Mesendoderm (in vitro differentiated cells): ENCODE measurements around the gene DNAH10.

ENCODE experiments used
- DNase-seq: peaks from one replicate; pipeline ENCODE4 v3.0.0; 2013
- H2AK5ac ChIP-seq: 2 replicates; pipeline ENCODE4 v1.6.1; 2013; ENCODE audit warnings: low read length, inconsistent platforms
- H2BK120ac ChIP-seq: 2 replicates; pipeline ENCODE4 v1.6.1; 2013; ENCODE audit warnings: low read depth, mild to moderate bottlenecking, low read length, moderate library complexity, mixed read lengths
- H2BK15ac ChIP-seq: replicated peaks from 2 replicates; pipeline ENCODE4 v1.6.1; 2013; ENCODE audit warnings: low read depth, mild to moderate bottlenecking, moderate library complexity
- H2BK5ac ChIP-seq: 2 replicates; pipeline ENCODE4 v1.6.1; 2013; ENCODE audit warnings: low read length, inconsistent platforms
- H3K18ac ChIP-seq: 2 replicates; pipeline ENCODE4 v1.6.1; 2013; ENCODE audit warnings: mild to moderate bottlenecking, low read length, mixed read lengths
- H3K23ac ChIP-seq: one replicate; pipeline ENCODE4 v1.6.1; 2013; ENCODE audit warnings: low read length
- H3K27ac ChIP-seq: 2 replicates; pipeline ENCODE4 v1.5.1; 2013; ENCODE audit warnings: low read depth, mild to moderate bottlenecking, inconsistent platforms, low read length, moderate library complexity
- H3K27me3 ChIP-seq: 2 replicates; pipeline ENCODE4 v1.6.1; 2013; ENCODE audit warnings: low read length, control low read depth, mild to moderate bottlenecking, inconsistent platforms; ENCODE audit not compliant: insufficient read depth, poor library complexity
- H3K36me3 ChIP-seq: 2 replicates; pipeline ENCODE4 v1.6.1; 2013; ENCODE audit warnings: low read length, inconsistent platforms; ENCODE audit not compliant: control insufficient read depth, insufficient read depth
- H3K4ac ChIP-seq: one replicate; pipeline ENCODE4 v1.6.1; 2013; ENCODE audit warnings: low read depth, mild to moderate bottlenecking, low read length, moderate library complexity
- H3K4me1 ChIP-seq: 2 replicates; pipeline ENCODE4 v1.6.1; 2013; ENCODE audit warnings: low read depth, low read length, inconsistent platforms; ENCODE audit not compliant: control insufficient read depth
- H3K4me2 ChIP-seq: 2 replicates; pipeline ENCODE4 v1.6.1; 2013; ENCODE audit warnings: low read length
- H3K4me3 ChIP-seq: 2 replicates; pipeline ENCODE4 v1.5.1; 2013; ENCODE audit warnings: mild to moderate bottlenecking, low read length
- H3K56ac ChIP-seq: one replicate; pipeline ENCODE4 v1.6.1; 2013; ENCODE audit warnings: low read length
- H3K79me1 ChIP-seq: 2 replicates; pipeline ENCODE4 v1.6.1; 2013; ENCODE audit warnings: low read length, inconsistent platforms
- H3K79me2 ChIP-seq: 2 replicates; pipeline ENCODE4 v1.6.1; 2013; ENCODE audit warnings: mild to moderate bottlenecking, low read length; ENCODE audit not compliant: control insufficient read depth, insufficient read depth
- H3K9ac ChIP-seq: 2 replicates; pipeline ENCODE4 v1.6.1; 2013; ENCODE audit warnings: low read length, inconsistent platforms
- H4K5ac ChIP-seq: one replicate; pipeline ENCODE4 v1.6.1; 2013; ENCODE audit warnings: low read length
- H4K8ac ChIP-seq: one replicate; pipeline ENCODE4 v1.6.1; 2013; ENCODE audit warnings: low read depth, mild to moderate bottlenecking, control low read depth, low read length, moderate library complexity
- WGBS: extraction: QIAGEN DNeasy Blood & Tissue Kit; methylation state at CpG from one replicate; pipeline ENCODE4 v1.1.7; 2013; ENCODE audit warnings: low lambda C conversion rate, missing lambda C conversion rate; ENCODE audit not compliant: insufficient coverage; ENCODE audit errors: extremely low coverage; 5-methylcytosine and 5-hydroxymethylcytosine counted together

Gene DNAH10

DNA sequence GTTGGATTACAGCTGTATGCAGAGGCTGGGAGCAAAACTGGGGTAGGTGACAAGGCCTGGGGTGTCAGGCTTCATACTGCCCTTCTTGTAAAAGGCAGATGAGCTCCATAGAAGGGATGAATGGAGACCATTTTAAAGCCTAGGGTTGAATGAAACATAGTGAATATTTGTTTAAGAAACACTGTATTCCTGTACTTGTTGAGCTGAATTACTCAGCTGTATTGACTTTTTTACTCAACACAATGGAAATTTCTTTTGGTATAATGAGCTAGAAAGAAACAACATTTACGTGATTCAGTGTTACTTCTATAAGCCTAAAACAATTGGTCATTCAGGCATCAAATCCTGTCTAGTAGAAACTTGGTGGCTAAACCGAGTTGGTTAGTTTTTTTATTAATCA, 35.9 kb upstream of the DNAH10 start:
- WGBS = no CpG with 5 or more reads among the region's 2 CpGs
- Histone ChIP-seq H2BK15ac (no peak overlapping the region), H3K4ac (no peak overlapping the region), H3K56ac (no peak overlapping the region), H2BK120ac (no peak overlapping the region), H3K27ac (no peak overlapping the region), H3K79me1 (peaks cover 4% of the 10 kb centered on the region), H3K9ac (no peak overlapping the region), H2AK5ac (no peak overlapping the region), H3K18ac (no peak overlapping the region), H2BK5ac (no peak overlapping the region), H3K4me1 (peaks cover 2% of the 10 kb centered on the region), H3K79me2 (peaks cover 3% of the 10 kb centered on the region), H3K4me2 (no peak overlapping the region), H3K36me3 (peaks cover 8% of the 10 kb centered on the region), H3K27me3 (no peaks in the 10 kb centered on the region), H4K8ac (no peak overlapping the region), H3K4me3 (no peak overlapping the region), H3K23ac (no peak overlapping the region), H4K5ac (no peak overlapping the region)
- DNase-seq = no peak

DNA sequence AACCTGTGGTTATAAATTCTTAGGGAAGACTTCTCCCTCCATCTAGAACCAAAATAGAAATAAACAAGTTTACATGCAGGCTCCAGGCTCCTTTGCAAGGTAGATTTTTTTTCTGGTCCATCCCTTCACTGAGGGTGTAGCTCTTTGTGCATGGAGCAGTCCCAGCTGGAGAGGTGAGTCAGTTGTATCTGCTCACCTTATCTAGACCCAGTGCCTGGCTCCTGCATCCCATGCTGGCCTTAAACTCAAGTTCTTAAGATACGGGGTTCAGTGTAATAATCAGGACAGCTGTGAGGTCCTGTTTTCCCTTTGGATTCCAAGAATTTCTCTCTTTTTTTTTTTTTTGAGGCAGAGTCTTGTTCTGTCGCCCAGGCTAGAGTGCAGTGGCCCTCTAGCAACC, 35.1 kb upstream of the DNAH10 start:
- Histone ChIP-seq H3K36me3 (peaks cover 8% of the 10 kb centered on the region), H3K23ac (no peak overlapping the region)

DNA sequence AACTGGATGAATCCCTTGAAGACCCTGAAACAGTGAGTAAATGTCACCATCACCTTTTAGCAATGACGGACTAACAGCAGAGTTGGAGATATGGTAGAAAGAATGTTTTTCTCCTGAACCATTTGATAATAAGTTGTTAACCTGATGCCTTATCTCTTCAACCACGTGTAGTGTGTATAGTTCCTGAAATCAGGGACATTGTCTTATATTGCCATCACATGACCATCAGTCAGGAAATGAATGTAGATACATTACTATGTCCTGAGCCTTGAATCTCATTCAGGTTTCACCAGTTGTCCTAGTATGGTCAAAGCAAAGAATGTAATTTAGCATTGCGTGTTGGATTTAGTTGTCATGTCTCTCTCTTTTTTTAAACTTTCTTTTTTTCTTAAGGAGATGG, 34.2 kb upstream of the DNAH10 start:
- H2AK5ac ChIP-seq = no peak overlapping the region
- H3K27me3 ChIP-seq = no peaks in the 10 kb centered on the region
- H4K5ac ChIP-seq = no peak overlapping the region
- H4K8ac ChIP-seq = no peak overlapping the region
- H3K79me2 ChIP-seq = no peaks in the 10 kb centered on the region
- H3K56ac ChIP-seq = no peak overlapping the region
- H2BK5ac ChIP-seq = no peak overlapping the region
- H2BK120ac ChIP-seq = no peak overlapping the region
- H3K23ac ChIP-seq = no peak overlapping the region
- H3K18ac ChIP-seq = no peak overlapping the region
- DNase-seq = no peak
- no peak overlapping the region for H3K4ac ChIP-seq
- H3K4me2 ChIP-seq = no peak overlapping the region
- H3K79me1 ChIP-seq = peaks cover 1% of the 10 kb centered on the region
- no CpG with 5 or more reads among the region's 3 CpGs for WGBS
- H3K27ac ChIP-seq = no peak overlapping the region
- H2BK15ac ChIP-seq = no peak overlapping the region
- no peak overlapping the region for H3K9ac ChIP-seq
- H3K4me3 ChIP-seq = no peak overlapping the region
- peaks cover 2% of the 10 kb centered on the region for H3K4me1 ChIP-seq
- H3K36me3 ChIP-seq = peaks cover 10% of the 10 kb centered on the region

More for the DNA sequence above, 35.1 kb upstream of the DNAH10 start:
- H3K79me1 ChIP-seq = peaks cover 1% of the 10 kb centered on the region
- no peak overlapping the region for H3K56ac ChIP-seq
- WGBS = no CpG with 5 or more reads among the region's 2 CpGs
- H3K79me2 ChIP-seq = no peaks in the 10 kb centered on the region
- H3K27ac ChIP-seq = no peak overlapping the region
- H3K9ac ChIP-seq = no peak overlapping the region
- H2BK120ac ChIP-seq = no peak overlapping the region
- no peak overlapping the region for H2BK15ac ChIP-seq
- H3K18ac ChIP-seq = no peak overlapping the region
- H3K4me3 ChIP-seq = no peak overlapping the region
- no peak overlapping the region for H4K5ac ChIP-seq
- peaks cover 2% of the 10 kb centered on the region for H3K4me1 ChIP-seq
- no peaks in the 10 kb centered on the region for H3K27me3 ChIP-seq
- H2BK5ac ChIP-seq = no peak overlapping the region
- no peak overlapping the region for H4K8ac ChIP-seq
- DNase-seq = no peak
- H3K4ac ChIP-seq = no peak overlapping the region
- H3K4me2 ChIP-seq = no peak overlapping the region
- H2AK5ac ChIP-seq = no peak overlapping the region

DNA sequence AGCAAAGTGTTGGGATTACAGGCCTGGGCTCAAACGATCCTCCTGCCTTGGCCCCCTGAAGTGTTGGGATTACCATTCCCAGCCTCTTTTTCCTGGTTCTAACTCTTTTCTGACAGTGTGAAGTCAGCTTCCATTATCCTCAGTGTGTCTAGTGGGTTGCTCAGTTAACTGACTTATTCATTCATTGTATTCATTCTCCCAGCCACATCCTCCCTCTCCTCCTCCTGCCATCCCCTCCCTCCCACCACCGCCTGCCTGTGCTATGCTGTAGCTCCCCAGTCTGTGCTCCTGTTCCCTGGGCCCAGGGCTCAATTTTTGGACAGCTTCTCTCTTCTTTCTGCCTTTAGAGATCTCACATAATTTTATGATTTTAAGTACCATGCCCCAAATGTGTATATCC, 30.5 kb upstream of the DNAH10 start:
- no peak overlapping the region for H3K23ac ChIP-seq
- peak; percentile 56 for DNase-seq
- H3K79me1 ChIP-seq = peaks cover 1% of the 10 kb centered on the region
- peaks cover 2% of the 10 kb centered on the region for H3K4me1 ChIP-seq
- no peaks in the 10 kb centered on the region for H3K27me3 ChIP-seq
- peak overlapping the region; percentile 75 for H3K27ac ChIP-seq
- no peak overlapping the region for H2BK15ac ChIP-seq
- WGBS = no CpG with 5 or more reads among the region's 2 CpGs
- H2BK120ac ChIP-seq = no peak overlapping the region
- H3K36me3 ChIP-seq = peaks cover 17% of the 10 kb centered on the region
- no peaks in the 10 kb centered on the region for H3K79me2 ChIP-seq
- no peak overlapping the region for H3K4ac ChIP-seq
- no peak overlapping the region for H4K5ac ChIP-seq
- peak overlapping the region; percentile 67 for H3K56ac ChIP-seq
- no peak overlapping the region for H3K9ac ChIP-seq
- H3K4me3 ChIP-seq = no peak overlapping the region
- H2AK5ac ChIP-seq = no peak overlapping the region
- H4K8ac ChIP-seq = no peak overlapping the region
- H3K4me2 ChIP-seq = no peak overlapping the region
- no peak overlapping the region for H2BK5ac ChIP-seq
- no peak overlapping the region for H3K18ac ChIP-seq

DNA sequence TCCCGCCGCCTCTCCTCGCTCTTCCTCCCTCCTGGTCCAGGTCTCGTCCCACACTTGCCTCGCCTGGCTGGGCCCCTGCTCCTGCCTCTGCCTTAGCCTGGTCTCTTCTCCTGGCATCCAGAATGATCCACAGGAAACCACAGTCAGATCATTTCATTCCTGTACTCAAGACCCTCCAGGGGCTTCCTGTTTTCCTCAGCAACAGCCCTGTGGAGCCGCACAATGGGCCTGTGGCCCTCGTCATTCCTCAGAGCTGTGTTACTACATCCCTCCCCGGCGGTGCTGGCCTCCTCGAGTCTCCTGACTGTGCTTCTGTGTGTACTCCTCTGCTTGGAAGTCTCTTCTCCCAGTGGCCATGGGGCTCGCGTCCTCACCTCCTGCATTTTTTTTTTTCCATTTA, 29.9 kb upstream of the DNAH10 start:
- WGBS = no CpG with 5 or more reads among the region's 12 CpGs
- H2BK120ac ChIP-seq = no peak overlapping the region
- H3K23ac ChIP-seq = no peak overlapping the region
- H3K79me2 ChIP-seq = no peaks in the 10 kb centered on the region
- H3K4me1 ChIP-seq = peaks cover 2% of the 10 kb centered on the region
- H3K4ac ChIP-seq = no peak overlapping the region
- no peak overlapping the region for H2BK5ac ChIP-seq
- H3K4me2 ChIP-seq = no peak overlapping the region
- H3K36me3 ChIP-seq = peaks cover 22% of the 10 kb centered on the region
- no peak overlapping the region for H3K56ac ChIP-seq
- no peak overlapping the region for H4K8ac ChIP-seq
- no peaks in the 10 kb centered on the region for H3K27me3 ChIP-seq
- no peak overlapping the region for H4K5ac ChIP-seq
- no peak overlapping the region for H2BK15ac ChIP-seq
- peaks cover 1% of the 10 kb centered on the region for H3K79me1 ChIP-seq
- H3K18ac ChIP-seq = no peak overlapping the region
- DNase-seq = peak; percentile 47
- H3K4me3 ChIP-seq = no peak overlapping the region
- no peak overlapping the region for H3K9ac ChIP-seq
- no peak overlapping the region for H2AK5ac ChIP-seq
- peak overlapping the region; percentile 75 for H3K27ac ChIP-seq

DNA sequence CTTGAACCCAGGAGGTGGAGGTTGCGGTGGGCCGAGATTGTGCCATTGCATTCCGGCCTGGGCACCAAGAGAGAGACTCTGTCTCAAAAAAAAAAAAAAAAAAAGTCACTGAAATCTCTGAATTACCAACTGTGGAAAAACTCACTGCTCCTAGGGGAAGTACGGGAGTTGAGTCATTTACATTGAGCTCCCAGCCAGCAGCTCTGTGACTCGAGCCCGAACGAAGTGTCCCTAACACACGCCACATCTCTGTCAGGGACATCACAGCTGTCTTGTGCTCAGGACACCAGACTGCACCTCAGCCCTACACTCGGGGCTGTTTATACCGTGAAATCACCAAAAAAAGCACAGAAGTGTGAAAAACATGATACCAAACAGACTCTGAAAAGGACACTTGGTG, 28.9 kb upstream of the DNAH10 start:
- no CpG with 5 or more reads among the region's 10 CpGs for WGBS
- Histone ChIP-seq H3K4me3 (no peak overlapping the region), H3K9ac (no peak overlapping the region), H3K4me2 (no peak overlapping the region), H3K27ac (no peak overlapping the region), H3K79me2 (no peaks in the 10 kb centered on the region), H4K5ac (no peak overlapping the region), H3K56ac (no peak overlapping the region), H2BK15ac (no peak overlapping the region), H4K8ac (no peak overlapping the region), H3K4me1 (peaks cover 2% of the 10 kb centered on the region), H3K27me3 (no peaks in the 10 kb centered on the region), H3K23ac (no peak overlapping the region), H2BK5ac (no peak overlapping the region), H3K18ac (no peak overlapping the region), H2AK5ac (no peak overlapping the region), H3K79me1 (peaks cover 1% of the 10 kb centered on the region), H3K4ac (no peak overlapping the region), H3K36me3 (peaks cover 19% of the 10 kb centered on the region), H2BK120ac (no peak overlapping the region)
- no peak for DNase-seq
